ENCODE results near the gene DNAJC12.
A peak's percentile ranks its signal among the peaks of the same experiment; 100 is the strongest.
"Not testable (repeated sequence)": the region's sequence is repeated elsewhere in the genome, so short reads cannot be mapped to it uniquely, and the experiment has no call there.

The DNAJC12 gene

DNA sequence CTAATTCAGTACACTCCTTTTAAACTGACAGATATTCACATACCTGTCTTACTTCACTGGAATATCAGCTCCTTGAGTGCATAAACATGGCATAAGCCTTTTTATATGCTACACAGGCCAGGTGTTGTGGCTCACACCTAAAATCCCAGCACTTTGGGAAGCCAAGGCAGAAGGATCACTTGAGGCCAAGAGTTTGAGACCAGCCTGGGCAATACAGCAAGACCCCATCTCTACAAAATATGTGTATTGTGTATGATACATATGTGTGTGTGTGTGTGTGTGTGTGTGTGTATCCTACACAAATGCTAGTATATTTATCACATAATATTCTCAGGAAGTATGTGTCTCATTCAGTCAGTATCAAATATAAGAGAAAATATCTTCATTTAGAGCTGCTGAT is 45.3 kb downstream of the DNAJC12 start:
- no peak for TF ChIP-seq GATA1 (IDR thresholded peaks at IDR 0.05; ENCODE audit: low read depth, low read length)
- TF ChIP-seq POLR2A (IDR thresholded peaks at IDR 0.05; ENCODE audit: low read length) = no peak
- DNase-seq = no peak

DNA sequence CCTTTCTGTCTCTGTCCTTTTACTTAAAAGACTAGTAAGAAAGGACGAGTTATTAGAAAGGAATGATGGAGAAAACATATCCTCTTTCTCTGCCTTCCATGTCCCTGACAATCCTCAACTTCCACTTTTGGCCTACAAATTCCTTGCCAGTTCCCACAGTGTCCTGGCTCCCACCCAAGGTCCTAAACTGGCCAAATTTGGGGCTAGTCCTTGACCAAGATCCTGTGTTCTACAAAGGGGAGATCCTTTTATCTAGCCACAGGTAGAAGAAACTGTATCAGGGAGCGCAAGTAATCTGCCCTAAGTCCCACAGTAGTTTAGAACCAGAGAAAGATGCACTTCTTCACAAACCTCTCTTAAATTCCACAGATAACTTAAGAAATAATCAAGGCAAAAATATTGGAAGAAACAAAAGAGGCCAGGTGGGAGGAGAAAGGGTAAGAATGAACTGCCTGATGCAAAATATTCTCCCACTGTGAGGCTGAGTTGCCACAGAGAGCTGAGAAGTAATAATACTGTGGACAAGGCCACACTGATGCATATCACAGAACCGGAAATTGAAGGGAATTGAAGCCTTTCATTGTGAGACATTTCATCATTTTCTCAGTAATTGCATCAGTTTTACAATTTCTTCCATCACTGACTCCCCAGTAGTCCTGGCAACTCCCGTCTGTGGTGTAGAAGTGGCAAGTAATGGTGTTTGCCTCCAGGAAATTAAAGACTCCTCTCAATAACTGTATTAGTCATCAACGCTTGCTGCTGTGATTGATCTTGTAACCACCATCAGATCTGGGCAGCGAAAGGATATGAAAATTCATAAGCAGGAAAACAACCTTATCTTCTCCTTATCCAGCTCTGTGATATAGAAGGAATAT is 47.2 kb downstream of the DNAJC12 start:
- TF ChIP-seq POLR2A (IDR thresholded peaks at IDR 0.05; ENCODE audit: low read length) = no peak
- TF ChIP-seq GATA1 (IDR thresholded peaks at IDR 0.05; ENCODE audit: low read depth, low read length) = no peak
- DNase-seq = peak; percentile 5 to 67

DNA sequence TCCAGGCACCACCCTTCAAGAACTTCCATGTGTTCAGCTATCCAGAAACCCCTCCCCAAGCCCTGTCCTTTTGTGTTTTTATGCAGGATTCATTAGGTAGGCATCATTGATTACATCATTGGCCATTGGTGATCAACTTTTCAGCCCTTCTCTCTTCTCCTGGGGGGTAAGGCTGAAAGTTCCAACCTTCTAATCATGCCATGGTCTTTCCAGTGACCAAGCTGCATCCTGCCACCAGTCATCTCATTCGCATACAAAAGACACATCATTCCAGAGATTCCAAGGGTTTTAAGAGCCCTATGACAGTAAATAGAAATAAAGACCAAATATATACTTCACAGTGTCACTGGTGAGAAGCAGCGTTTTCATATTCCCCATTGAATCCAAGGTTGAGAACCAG is 48.2 kb downstream of the DNAJC12 start:
- TF ChIP-seq POLR2A (IDR thresholded peaks at IDR 0.05; ENCODE audit: low read length) (no peak), GATA1 (IDR thresholded peaks at IDR 0.05; ENCODE audit: low read depth, low read length) (no peak)
- no peak for DNase-seq

DNA sequence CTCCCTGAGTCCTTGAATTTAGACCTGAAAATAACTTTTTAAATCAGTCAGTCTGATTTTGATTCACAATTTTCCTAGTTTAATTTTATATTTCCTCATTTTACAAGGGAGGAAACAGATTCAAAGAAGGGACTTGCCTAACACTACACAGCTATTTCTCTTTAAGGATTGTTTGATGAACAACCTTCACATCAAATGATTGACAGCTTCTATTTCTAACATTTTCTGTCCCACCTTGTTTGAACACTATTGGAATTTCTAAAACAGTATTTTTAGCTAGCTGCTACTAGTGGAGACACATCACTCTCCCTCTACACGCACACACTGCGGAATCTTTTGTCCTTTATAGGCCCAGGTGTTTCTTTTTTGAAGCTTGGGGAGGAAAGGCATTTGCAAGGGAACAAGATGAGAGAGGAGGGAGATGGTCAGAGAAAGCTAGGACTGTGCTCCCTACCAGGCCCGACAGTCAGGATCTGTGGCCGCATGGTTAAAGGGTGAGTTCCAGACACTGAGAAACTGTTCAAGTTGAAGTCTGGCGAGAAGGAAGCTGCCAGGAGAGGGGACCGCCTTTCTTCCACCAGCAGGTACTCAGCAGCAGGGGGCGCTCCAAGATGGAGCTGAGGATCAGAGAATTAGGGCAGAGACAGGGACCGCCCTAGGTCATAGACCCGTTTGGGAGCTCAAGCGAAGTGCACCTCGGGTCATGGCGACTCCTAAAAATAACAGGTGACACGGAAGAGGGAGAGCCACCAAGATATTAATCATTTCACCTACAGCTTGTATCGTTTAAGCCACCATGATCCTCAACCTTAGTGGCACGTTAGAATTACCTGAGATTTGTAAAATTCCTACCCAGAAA is 49.7 kb downstream of the DNAJC12 start:
- no peak for TF ChIP-seq POLR2A (IDR thresholded peaks at IDR 0.05; ENCODE audit: low read length)
- TF ChIP-seq GATA1 (IDR thresholded peaks at IDR 0.05; ENCODE audit: low read depth, low read length) = no peak
- peak; percentile 67 to 83 for DNase-seq

DNA sequence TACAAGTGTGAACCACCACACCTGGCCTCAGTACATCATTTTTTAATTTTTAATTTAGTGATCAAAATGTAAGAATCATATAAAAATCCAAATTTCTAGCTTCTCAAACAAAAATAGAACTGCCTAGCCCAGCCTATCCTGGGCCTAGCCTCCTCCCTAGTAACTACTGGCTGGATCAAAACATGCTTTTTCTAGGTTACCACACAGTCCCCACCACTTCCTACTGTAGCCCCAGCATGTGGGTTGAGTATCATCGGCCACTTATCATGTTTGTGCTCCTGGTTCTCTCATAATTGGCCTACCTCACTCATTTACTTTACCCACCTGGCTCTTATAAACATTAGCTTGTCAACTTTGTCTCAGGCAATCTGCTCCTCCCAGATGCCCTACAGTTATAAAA is 52.9 kb downstream of the DNAJC12 start:
- TF ChIP-seq GATA1 (IDR thresholded peaks at IDR 0.05; ENCODE audit: low read depth, low read length) (no peak), POLR2A (IDR thresholded peaks at IDR 0.05; ENCODE audit: low read length) (no peak)
- no peak for DNase-seq

DNA sequence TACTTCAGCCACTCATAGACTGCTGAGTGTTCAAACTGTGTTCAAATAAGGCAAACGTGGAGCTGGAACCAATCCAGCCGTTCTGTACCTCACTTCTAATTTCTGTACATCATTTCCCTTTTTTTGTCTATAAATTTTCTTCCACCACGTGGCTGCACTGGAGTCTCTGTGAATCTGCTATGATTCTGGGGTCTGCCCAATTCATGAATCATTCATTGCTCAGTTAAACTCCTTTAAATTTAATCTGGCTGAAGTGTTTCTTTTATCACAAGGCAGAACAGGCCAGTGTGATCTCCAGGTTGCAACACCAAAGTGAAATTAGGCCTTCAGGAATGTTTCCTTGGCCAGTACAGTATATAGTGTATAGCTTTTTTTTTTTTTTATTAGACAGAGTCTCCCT is 53.5 kb downstream of the DNAJC12 start:
- no peak for DNase-seq
- TF ChIP-seq POLR2A (IDR thresholded peaks at IDR 0.05; ENCODE audit: low read length) = no peak
- TF ChIP-seq GATA1 (IDR thresholded peaks at IDR 0.05; ENCODE audit: low read depth, low read length) = no peak

DNA sequence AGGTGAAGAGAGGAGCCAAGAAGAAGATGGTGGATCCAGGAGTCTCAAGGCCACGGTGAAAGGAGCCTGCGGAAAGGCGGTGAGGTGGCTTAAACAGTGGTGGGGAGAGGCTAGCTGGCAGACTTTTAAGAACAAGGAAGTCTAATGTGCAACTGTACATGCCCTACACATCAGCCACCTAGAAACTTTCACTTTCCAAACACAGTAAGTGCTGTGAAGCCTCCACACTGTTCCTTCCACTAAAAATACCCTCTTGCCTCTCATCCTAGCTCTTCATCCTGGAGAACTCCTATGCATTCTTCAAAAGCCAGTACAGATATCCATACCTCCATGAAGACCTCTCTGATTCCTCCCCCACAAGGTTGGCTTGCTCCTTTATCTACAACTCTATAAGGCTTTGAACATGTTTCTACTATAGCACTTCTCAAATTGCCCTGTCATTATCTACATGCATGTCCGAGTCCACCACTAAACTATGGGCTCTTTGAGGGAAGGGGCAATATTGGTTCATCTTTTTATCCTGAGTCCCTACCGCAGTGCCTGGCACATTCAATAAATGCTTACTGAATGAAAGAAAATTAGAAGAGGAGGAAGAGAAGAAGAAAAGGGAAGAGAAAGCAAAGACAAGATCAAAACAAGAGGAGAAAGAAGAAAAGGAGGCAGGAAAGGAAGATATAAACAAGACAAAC is 54.2 kb downstream of the DNAJC12 start:
- DNase-seq = no peak

DNA sequence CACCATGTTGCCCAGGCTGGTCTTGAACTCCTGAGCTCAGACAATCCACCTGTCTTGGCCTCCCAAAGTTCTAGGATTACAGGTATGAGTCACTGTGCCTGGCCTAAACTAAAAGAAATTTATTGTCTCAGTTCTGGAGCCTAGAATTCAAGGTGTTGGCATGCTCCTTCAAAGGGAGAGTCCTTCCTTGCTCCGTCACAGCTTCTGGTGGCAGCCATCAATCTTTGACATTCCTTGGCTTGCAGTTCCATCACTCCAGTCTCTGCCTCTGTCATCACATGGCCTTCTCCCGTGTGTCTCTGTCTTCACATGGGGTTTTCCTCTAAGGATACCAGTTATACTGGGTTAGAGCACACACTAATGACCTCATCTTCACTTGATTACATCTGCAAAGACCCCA is 55.5 kb downstream of the DNAJC12 start:
- no peak for TF ChIP-seq GATA1 (IDR thresholded peaks at IDR 0.05; ENCODE audit: low read depth, low read length)
- no peak for TF ChIP-seq POLR2A (IDR thresholded peaks at IDR 0.05; ENCODE audit: low read length)
- no peak for DNase-seq

More for the DNA sequence above, 54.2 kb downstream of the DNAJC12 start:
- TF ChIP-seq POLR2A (IDR thresholded peaks at IDR 0.05; ENCODE audit: low read length) (no peak), GATA1 (IDR thresholded peaks at IDR 0.05; ENCODE audit: low read depth, low read length) (no peak)

DNA sequence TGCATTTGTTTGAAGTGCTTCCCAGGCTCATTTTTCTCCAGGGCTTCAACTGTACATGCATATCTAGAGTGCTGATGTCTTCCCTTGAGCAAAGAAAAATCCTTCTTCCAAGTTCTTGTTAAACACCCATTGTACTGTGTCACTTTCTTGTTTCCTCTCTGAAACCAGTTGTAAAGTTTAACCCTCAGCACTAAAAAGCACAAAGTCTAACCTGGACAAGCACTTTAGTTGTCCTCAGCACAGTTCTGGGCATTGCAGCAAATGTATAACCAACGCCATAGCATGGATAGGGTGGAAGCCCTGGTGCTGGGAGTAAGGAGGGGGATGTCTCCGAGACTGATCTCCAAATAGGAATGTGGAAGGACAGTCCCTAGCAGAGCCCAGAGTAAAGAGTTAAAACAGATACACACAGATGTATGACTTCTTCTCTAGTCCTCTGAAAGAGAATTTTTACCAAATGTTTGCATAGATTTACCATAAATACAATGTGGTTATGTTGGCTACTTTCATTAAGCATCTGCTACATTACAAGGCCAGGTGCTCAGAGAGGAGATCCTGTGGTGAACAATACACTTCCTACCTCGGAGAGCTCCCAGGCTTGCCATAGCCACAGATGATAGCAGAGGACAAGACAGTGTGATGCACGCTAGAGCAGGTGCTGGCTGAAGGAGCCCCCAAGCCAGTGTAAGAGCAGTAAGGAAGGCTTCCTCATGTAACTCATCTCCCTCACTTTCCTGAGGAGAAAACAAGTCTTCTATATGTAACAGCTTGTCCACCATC is 57.0 kb downstream of the DNAJC12 start:
- no peak for DNase-seq

DNA sequence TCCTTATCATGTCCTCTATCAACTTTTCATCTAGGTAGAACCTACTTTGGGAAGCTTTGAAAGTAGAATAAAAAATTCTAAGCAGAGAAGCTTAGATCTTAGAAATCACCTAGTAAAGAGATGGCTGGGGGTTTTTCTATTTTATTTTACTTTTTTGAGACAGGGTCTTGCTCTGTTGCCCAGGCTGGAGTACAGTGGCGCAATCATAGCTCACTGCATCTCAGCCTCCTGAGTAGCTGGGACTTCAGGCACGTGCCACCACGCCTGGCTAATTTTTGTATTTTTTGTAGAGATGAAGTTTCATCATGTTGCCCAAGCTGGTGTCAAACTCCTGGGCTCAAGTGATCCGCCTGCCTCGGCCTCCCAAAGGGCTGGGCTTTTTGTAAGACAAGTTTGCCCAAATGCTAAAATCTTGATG is 57.8 kb downstream of the DNAJC12 start:
- not testable (repeated sequence) for DNase-seq

More for the DNA sequence above, 57.0 kb downstream of the DNAJC12 start:
- TF ChIP-seq POLR2A (IDR thresholded peaks at IDR 0.05; ENCODE audit: low read length) (no peak), GATA1 (IDR thresholded peaks at IDR 0.05; ENCODE audit: low read depth, low read length) (no peak)

DNA sequence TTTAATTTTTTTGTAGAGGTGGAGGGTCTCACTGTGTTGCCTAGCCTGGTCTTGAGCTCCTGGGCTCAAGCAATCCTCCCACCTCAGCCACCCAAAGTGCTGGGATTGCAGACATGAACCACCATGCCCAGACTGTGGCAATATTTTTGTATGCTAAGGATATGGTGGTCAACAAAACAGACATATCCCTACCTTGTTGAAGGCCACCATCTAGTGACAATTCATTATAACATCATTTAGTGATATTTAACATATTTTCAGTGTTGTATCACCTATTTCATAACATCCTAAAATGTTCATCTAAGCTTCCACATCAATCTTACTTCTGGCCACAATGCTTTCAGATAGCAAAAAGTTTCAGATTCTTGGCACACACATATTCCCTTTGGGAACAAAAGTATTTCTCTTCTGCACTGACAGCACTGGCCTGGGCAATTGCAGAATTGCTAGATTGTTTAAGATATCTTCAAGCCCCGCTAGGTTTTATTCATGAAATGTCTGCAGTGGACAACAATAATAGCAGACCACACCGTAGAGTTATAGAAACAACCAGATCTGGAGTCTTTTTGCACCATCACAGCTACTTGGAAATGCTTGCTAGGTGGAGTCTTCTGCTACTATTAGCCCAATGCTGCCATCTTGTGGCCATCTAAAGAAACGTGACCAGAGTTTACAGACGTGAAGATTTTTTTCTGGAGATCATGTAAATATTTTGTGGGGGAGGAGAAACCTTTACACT is 58.4 kb downstream of the DNAJC12 start:
- DNase-seq = peak; percentile 78 to 88

DNA sequence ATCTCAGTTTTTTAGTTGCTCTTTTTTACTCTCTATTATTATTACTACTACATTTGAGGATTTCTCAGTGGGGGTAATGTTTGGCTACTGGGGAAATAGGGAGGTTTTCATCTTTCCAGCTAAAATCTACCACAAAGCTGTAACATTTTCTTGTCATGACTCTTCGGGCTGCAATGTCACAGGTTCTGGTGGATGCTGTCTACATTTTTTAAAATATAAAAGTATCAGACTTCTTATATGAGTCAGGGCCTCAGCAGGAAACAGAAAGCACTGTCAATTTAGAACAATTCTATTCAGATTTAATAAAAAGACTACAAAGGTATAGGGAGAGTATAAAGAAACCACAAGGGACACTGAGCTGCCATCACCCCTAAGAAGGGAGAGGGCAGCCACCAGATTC is 61.6 kb downstream of the DNAJC12 start:
- no peak for TF ChIP-seq GATA1 (IDR thresholded peaks at IDR 0.05; ENCODE audit: low read depth, low read length)
- TF ChIP-seq POLR2A (IDR thresholded peaks at IDR 0.05; ENCODE audit: low read length) = no peak
- no peak for DNase-seq

More for the DNA sequence above, 58.4 kb downstream of the DNAJC12 start:
- TF ChIP-seq POLR2A (IDR thresholded peaks at IDR 0.05; ENCODE audit: low read length) = no peak
- no peak for TF ChIP-seq GATA1 (IDR thresholded peaks at IDR 0.05; ENCODE audit: low read depth, low read length)

DNA sequence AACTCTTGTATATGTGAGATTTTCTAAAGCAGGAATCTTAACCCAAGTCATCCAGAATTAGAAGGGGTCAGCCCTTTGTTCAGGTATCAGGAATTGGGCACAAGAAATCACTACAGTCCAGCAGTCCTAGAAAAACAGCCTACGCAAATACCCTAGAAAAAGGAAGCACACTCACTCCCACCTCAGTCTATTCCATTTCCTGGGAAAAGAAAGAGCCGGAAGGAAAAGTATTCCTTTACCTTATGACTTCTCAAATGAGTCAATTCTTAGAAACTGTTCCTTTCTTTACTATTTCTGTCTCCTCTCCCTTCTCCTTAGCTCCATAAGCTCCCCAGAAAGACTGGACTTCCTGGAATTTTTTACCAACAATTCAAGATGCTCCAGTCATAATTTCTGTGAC is 62.7 kb downstream of the DNAJC12 start:
- DNase-seq = no peak
- no peak for TF ChIP-seq POLR2A (IDR thresholded peaks at IDR 0.05; ENCODE audit: low read length)
- TF ChIP-seq GATA1 (IDR thresholded peaks at IDR 0.05; ENCODE audit: low read depth, low read length) = no peak
